WI38 (cell line): ENCODE results near the gene ADAMTS1.

Experiments used
- H3K4me3 ChIP-seq: 2 replicates; pipeline ENCODE4 v1.5.1; 2011; ENCODE audit warnings: low read depth, mild to moderate bottlenecking, control low read depth, low read length
- CTCF ChIP-seq: IDR thresholded peaks from 2 replicates; pipeline ENCODE4 v1.5.1; 2012; ENCODE audit warnings: low read depth, mild to moderate bottlenecking, control low read depth, low read length

The ADAMTS1 gene

GRCh38 chr21:26845066-26845758, at the start of gene ADAMTS1:
Gene ADAMTS1 (minus strand): TSS chr21:26845409. CDS start chr21:26844954, 455 bp downstream.
- H3K4me3 ChIP-seq, result peak within 1 kb of the TSS; percentile 97
- TF ChIP-seq CTCF, result no peak

GRCh38 chr21:26892151-26892550, 46.9 kb upstream of the ADAMTS1 start:
- no peak for TF ChIP-seq CTCF

GRCh38 chr21:26888931-26889330, 43.7 kb upstream of the ADAMTS1 start:
- TF ChIP-seq CTCF, result no peak
- no peak overlapping the region for H3K4me3 ChIP-seq

More at GRCh38 chr21:26892151-26892550, 46.9 kb upstream of the ADAMTS1 start:
- H3K4me3 ChIP-seq, result no peak overlapping the region

GRCh38 chr21:26888256-26888655, 43.0 kb upstream of the ADAMTS1 start:
- no peak for TF ChIP-seq CTCF
- H3K4me3 ChIP-seq, result no peak overlapping the region

- no peak overlapping the region for H3K4me3 ChIP-seq
- no peak for TF ChIP-seq CTCF
Observed at GRCh38 chr21:26887251-26887650, 42.0 kb upstream of the ADAMTS1 start.

GRCh38 chr21:26884436-26884835, 39.2 kb upstream of the ADAMTS1 start:
- no peak for TF ChIP-seq CTCF
- H3K4me3 ChIP-seq, result no peak overlapping the region

GRCh38 chr21:26883768-26884167, 38.6 kb upstream of the ADAMTS1 start:
- H3K4me3 ChIP-seq, result no peak overlapping the region
- no peak for TF ChIP-seq CTCF
